Mesendoderm (in vitro differentiated cells): Measurements from ENCODE around the gene MAP3K20.

ENCODE experiments used
- DNase-seq: peaks from one replicate; pipeline ENCODE4 v3.0.0; 2013
- H2AK5ac ChIP-seq: 2 replicates; pipeline ENCODE4 v1.6.1; 2013; ENCODE audit warnings: low read length, inconsistent platforms
- H2BK120ac ChIP-seq: 2 replicates; pipeline ENCODE4 v1.6.1; 2013; ENCODE audit warnings: low read depth, mild to moderate bottlenecking, low read length, moderate library complexity, mixed read lengths
- H2BK15ac ChIP-seq: replicated peaks from 2 replicates; pipeline ENCODE4 v1.6.1; 2013; ENCODE audit warnings: low read depth, mild to moderate bottlenecking, moderate library complexity
- H2BK5ac ChIP-seq: 2 replicates; pipeline ENCODE4 v1.6.1; 2013; ENCODE audit warnings: low read length, inconsistent platforms
- H3K18ac ChIP-seq: 2 replicates; pipeline ENCODE4 v1.6.1; 2013; ENCODE audit warnings: mild to moderate bottlenecking, low read length, mixed read lengths
- H3K23ac ChIP-seq: one replicate; pipeline ENCODE4 v1.6.1; 2013; ENCODE audit warnings: low read length
- H3K27ac ChIP-seq: 2 replicates; pipeline ENCODE4 v1.5.1; 2013; ENCODE audit warnings: low read depth, mild to moderate bottlenecking, inconsistent platforms, low read length, moderate library complexity
- H3K27me3 ChIP-seq: 2 replicates; pipeline ENCODE4 v1.6.1; 2013; ENCODE audit warnings: low read length, control low read depth, mild to moderate bottlenecking, inconsistent platforms; ENCODE audit not compliant: insufficient read depth, poor library complexity
- H3K36me3 ChIP-seq: 2 replicates; pipeline ENCODE4 v1.6.1; 2013; ENCODE audit warnings: low read length, inconsistent platforms; ENCODE audit not compliant: control insufficient read depth, insufficient read depth
- H3K4ac ChIP-seq: one replicate; pipeline ENCODE4 v1.6.1; 2013; ENCODE audit warnings: low read depth, mild to moderate bottlenecking, low read length, moderate library complexity
- H3K4me1 ChIP-seq: 2 replicates; pipeline ENCODE4 v1.6.1; 2013; ENCODE audit warnings: low read depth, low read length, inconsistent platforms; ENCODE audit not compliant: control insufficient read depth
- H3K4me2 ChIP-seq: 2 replicates; pipeline ENCODE4 v1.6.1; 2013; ENCODE audit warnings: low read length
- H3K4me3 ChIP-seq: 2 replicates; pipeline ENCODE4 v1.5.1; 2013; ENCODE audit warnings: mild to moderate bottlenecking, low read length
- H3K56ac ChIP-seq: one replicate; pipeline ENCODE4 v1.6.1; 2013; ENCODE audit warnings: low read length
- H3K79me1 ChIP-seq: 2 replicates; pipeline ENCODE4 v1.6.1; 2013; ENCODE audit warnings: low read length, inconsistent platforms
- H3K79me2 ChIP-seq: 2 replicates; pipeline ENCODE4 v1.6.1; 2013; ENCODE audit warnings: mild to moderate bottlenecking, low read length; ENCODE audit not compliant: control insufficient read depth, insufficient read depth
- H3K9ac ChIP-seq: 2 replicates; pipeline ENCODE4 v1.6.1; 2013; ENCODE audit warnings: low read length, inconsistent platforms
- H4K5ac ChIP-seq: one replicate; pipeline ENCODE4 v1.6.1; 2013; ENCODE audit warnings: low read length
- H4K8ac ChIP-seq: one replicate; pipeline ENCODE4 v1.6.1; 2013; ENCODE audit warnings: low read depth, mild to moderate bottlenecking, control low read depth, low read length, moderate library complexity
- WGBS: extraction: QIAGEN DNeasy Blood & Tissue Kit; methylation state at CpG from one replicate; pipeline ENCODE4 v1.1.7; 2013; ENCODE audit warnings: low lambda C conversion rate, missing lambda C conversion rate; ENCODE audit not compliant: insufficient coverage; ENCODE audit errors: extremely low coverage; 5-methylcytosine and 5-hydroxymethylcytosine counted together

Gene MAP3K20

DNA sequence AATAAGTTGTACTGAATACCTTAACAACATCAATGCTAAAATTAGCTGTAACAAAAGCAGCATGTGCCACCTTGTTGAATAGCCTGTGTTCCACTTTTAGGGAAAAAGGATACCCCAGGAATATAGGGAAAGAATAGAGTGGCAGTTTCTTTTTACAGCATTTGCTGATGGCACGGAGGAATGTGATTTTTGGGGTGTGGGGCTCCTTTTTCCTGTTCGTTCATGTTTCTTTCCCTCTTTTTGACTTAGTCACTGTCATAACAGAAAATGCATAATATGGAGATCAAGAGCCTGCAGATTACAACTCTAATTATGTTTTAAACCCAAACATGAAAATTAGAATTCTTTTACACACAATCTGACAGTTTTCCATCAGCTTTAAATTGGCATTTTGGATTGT lies 60.4 kb downstream of the MAP3K20 start:
- Histone ChIP-seq H2BK15ac (no peak overlapping the region), H4K5ac (no peak overlapping the region), H3K27ac (no peak overlapping the region), H3K27me3 (no peaks in the 10 kb centered on the region), H2BK5ac (no peak overlapping the region), H4K8ac (no peak overlapping the region), H3K9ac (no peak overlapping the region), H3K18ac (no peak overlapping the region), H3K4ac (no peak overlapping the region), H3K36me3 (no peaks in the 10 kb centered on the region), H3K79me2 (no peaks in the 10 kb centered on the region), H3K23ac (no peak overlapping the region), H2BK120ac (no peak overlapping the region), H3K4me2 (no peak overlapping the region), H3K56ac (peak overlapping the region; percentile 12), H3K4me3 (no peak overlapping the region), H2AK5ac (no peak overlapping the region), H3K79me1 (no peaks in the 10 kb centered on the region), H3K4me1 (peaks cover 4% of the 10 kb centered on the region)
- no peak for DNase-seq
- WGBS = no CpG with 5 or more reads among the region's 2 CpGs

DNA sequence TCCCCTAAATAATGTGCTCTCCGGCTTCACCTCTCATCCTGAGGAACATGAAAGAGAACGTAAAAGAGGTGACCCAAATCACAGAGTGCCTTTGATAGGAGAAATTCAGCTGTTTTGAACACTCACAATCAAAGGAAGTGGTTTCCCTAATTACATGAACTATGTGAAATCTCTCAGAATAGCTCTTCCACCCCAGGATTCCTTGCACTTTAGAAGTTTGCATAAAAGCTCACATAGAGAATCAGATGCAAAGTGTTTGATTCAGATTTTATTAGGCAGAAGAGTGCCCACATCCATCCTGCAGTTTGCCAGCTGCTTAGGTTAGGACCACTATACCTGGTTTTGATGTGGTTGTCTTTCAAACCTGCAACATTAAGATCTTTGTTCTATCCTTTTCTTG lies 61.0 kb downstream of the MAP3K20 start:
- Histone ChIP-seq H4K8ac (no peak overlapping the region), H3K4me1 (peaks cover 4% of the 10 kb centered on the region)

DNA sequence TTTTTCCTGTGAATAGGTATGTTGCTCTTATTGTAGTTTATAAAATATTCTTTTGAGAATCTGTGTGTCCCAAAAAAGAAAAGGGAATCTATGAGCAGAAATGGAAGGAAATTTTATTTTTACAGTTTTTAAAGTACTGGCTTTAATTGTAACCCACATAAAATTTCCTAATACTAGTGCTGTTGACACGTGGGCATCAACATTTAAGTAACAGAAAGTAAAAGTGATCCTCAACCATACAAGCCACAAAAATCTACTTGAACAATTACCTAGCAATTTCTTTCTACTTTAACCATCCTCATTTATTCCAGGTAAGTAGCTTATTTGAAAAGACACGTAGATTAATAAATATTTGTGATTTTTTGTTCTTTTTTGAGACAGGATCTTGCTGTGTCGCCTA lies 62.0 kb downstream of the MAP3K20 start:
- Histone ChIP-seq H3K79me2 (no peaks in the 10 kb centered on the region), H3K4ac (no peak overlapping the region), H3K18ac (no peak overlapping the region), H3K56ac (no peak overlapping the region), H4K8ac (no peak overlapping the region), H2AK5ac (no peak overlapping the region), H4K5ac (no peak overlapping the region), H3K23ac (no peak overlapping the region), H3K9ac (no peak overlapping the region), H3K27ac (no peak overlapping the region), H3K4me1 (peaks cover 4% of the 10 kb centered on the region), H2BK15ac (no peak overlapping the region), H3K4me2 (no peak overlapping the region), H3K36me3 (no peaks in the 10 kb centered on the region), H3K27me3 (no peaks in the 10 kb centered on the region), H3K4me3 (no peak overlapping the region), H2BK120ac (no peak overlapping the region), H3K79me1 (no peaks in the 10 kb centered on the region), H2BK5ac (no peak overlapping the region)
- DNase-seq = no peak
- WGBS = no CpG with 5 or more reads among the region's 3 CpGs

More for the DNA sequence above, 61.0 kb downstream of the MAP3K20 start:
- no peak overlapping the region for H3K4me3 ChIP-seq
- H3K27me3 ChIP-seq = no peaks in the 10 kb centered on the region
- no peak overlapping the region for H3K27ac ChIP-seq
- no peak overlapping the region for H3K9ac ChIP-seq
- no peaks in the 10 kb centered on the region for H3K36me3 ChIP-seq
- no peaks in the 10 kb centered on the region for H3K79me1 ChIP-seq
- H2BK5ac ChIP-seq = no peak overlapping the region
- no peak overlapping the region for H3K56ac ChIP-seq
- DNase-seq = no peak
- H3K4ac ChIP-seq = no peak overlapping the region
- no CpG with 5 or more reads among the region's 2 CpGs for WGBS
- no peak overlapping the region for H3K23ac ChIP-seq
- no peak overlapping the region for H2AK5ac ChIP-seq
- H2BK120ac ChIP-seq = peak overlapping the region; percentile 61
- H2BK15ac ChIP-seq = no peak overlapping the region
- no peak overlapping the region for H3K4me2 ChIP-seq
- no peak overlapping the region for H4K5ac ChIP-seq
- no peaks in the 10 kb centered on the region for H3K79me2 ChIP-seq
- no peak overlapping the region for H3K18ac ChIP-seq

DNA sequence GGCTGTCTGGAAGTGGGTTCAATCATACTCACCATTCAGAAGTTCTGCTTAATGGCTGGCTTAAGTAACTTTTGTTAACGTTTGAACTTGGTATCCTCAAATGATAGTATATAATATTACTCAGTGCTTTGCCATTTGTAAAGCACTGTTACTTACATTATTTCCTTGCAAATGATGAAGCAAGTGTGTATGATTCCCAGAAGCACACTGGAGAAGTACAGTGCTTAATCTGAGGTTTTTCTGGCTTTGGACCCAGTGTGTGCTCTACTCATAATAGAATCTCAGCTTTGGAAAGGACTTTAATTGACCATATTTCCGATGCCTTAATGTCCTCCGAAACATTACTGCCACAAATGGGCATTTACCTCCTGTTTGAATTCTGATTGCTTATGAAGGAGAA lies 63.3 kb downstream of the MAP3K20 start:
- Histone ChIP-seq H3K9ac (no peak overlapping the region), H3K79me2 (no peaks in the 10 kb centered on the region), H3K4ac (no peak overlapping the region), H2BK15ac (no peak overlapping the region), H3K27ac (no peak overlapping the region), H4K8ac (no peak overlapping the region), H2BK5ac (no peak overlapping the region), H3K4me2 (no peak overlapping the region), H2AK5ac (no peak overlapping the region), H3K56ac (no peak overlapping the region), H3K23ac (no peak overlapping the region), H3K18ac (no peak overlapping the region), H3K79me1 (no peaks in the 10 kb centered on the region), H3K27me3 (no peaks in the 10 kb centered on the region), H3K4me3 (no peak overlapping the region), H3K36me3 (no peaks in the 10 kb centered on the region), H4K5ac (no peak overlapping the region), H2BK120ac (no peak overlapping the region), H3K4me1 (peaks cover 4% of the 10 kb centered on the region)
- no peak for DNase-seq
- WGBS = no CpG with 5 or more reads among the region's 3 CpGs

GRCh38 chr2:173141666-173142065 lies 66.0 kb downstream of the MAP3K20 start:
- H3K56ac ChIP-seq = no peak overlapping the region
- H3K36me3 ChIP-seq = no peaks in the 10 kb centered on the region
- no peak overlapping the region for H3K4me2 ChIP-seq
- H3K79me2 ChIP-seq = no peaks in the 10 kb centered on the region
- H3K4ac ChIP-seq = no peak overlapping the region
- H3K4me1 ChIP-seq = no peaks in the 10 kb centered on the region
- H3K4me3 ChIP-seq = no peak overlapping the region
- H3K18ac ChIP-seq = no peak overlapping the region
- H3K27me3 ChIP-seq = no peaks in the 10 kb centered on the region
- H3K79me1 ChIP-seq = no peaks in the 10 kb centered on the region
- H3K9ac ChIP-seq = no peak overlapping the region
- H4K5ac ChIP-seq = no peak overlapping the region
- no peak overlapping the region for H2BK120ac ChIP-seq
- no peak for DNase-seq
- no peak overlapping the region for H3K23ac ChIP-seq
- no peak overlapping the region for H2AK5ac ChIP-seq
- no peak overlapping the region for H2BK15ac ChIP-seq
- H4K8ac ChIP-seq = no peak overlapping the region
- no peak overlapping the region for H2BK5ac ChIP-seq
- H3K27ac ChIP-seq = no peak overlapping the region

DNA sequence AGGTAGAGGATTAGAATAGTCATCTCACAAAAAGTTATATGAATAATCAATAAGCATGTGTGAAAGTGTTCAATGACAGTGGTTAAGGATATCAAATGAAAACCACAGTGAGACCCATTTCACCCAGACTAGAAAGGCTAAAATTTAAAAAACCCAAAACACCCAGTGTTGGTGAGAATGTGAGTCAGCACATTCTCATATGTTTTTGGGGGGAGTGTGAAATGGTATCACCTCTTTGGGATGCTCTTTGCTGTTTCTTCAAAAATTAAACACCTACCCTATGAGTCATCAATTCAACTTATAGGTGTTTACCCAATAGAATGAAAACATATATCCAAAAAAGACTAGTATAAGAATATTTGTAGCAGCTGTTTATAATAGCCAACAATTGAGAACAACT lies 69.8 kb downstream of the MAP3K20 start:
- Histone ChIP-seq H2BK5ac (no peak overlapping the region), H3K4ac (no peak overlapping the region), H3K56ac (no peak overlapping the region), H3K18ac (no peak overlapping the region), H3K79me1 (no peaks in the 10 kb centered on the region), H3K36me3 (no peaks in the 10 kb centered on the region), H3K4me1 (no peaks in the 10 kb centered on the region), H3K9ac (no peak overlapping the region), H3K4me3 (no peak overlapping the region), H3K27ac (no peak overlapping the region), H3K4me2 (no peak overlapping the region), H4K5ac (no peak overlapping the region), H2BK15ac (no peak overlapping the region), H4K8ac (no peak overlapping the region), H2BK120ac (no peak overlapping the region), H3K23ac (no peak overlapping the region), H3K79me2 (no peaks in the 10 kb centered on the region), H2AK5ac (no peak overlapping the region), H3K27me3 (no peaks in the 10 kb centered on the region)
- no peak for DNase-seq
